Fibroblast of gingiva (primary cell): Measurements from ENCODE around the gene SLC19A1.
"Not testable (repeated sequence)": the region's sequence is repeated elsewhere in the genome, so short reads cannot be mapped to it uniquely, and the experiment has no call there.

Experiments
- DNase-seq: peaks from one replicate; pipeline ENCODE4 v3.0.0-alpha.2; 2011; ENCODE audit warnings: low read depth

Gene SLC19A1

GRCh38 chr21:45533361-45533845, 8.8 kb downstream of the SLC19A1 start:
- no peak for DNase-seq

- no peak for DNase-seq
Measured at GRCh38 chr21:45532826-45533360, 9.3 kb downstream of the SLC19A1 start.

GRCh38 chr21:45531393-45532215, 10.6 kb downstream of the SLC19A1 start:
- DNase-seq, result no peak

GRCh38 chr21:45531114-45531392, 11.2 kb downstream of the SLC19A1 start:
- not testable (repeated sequence) for DNase-seq

- no peak for DNase-seq
Measured at GRCh38 chr21:45530423-45531113, 11.7 kb downstream of the SLC19A1 start.

- DNase-seq, result no peak
Measured at GRCh38 chr21:45529785-45530422, 12.3 kb downstream of the SLC19A1 start.

DNA sequence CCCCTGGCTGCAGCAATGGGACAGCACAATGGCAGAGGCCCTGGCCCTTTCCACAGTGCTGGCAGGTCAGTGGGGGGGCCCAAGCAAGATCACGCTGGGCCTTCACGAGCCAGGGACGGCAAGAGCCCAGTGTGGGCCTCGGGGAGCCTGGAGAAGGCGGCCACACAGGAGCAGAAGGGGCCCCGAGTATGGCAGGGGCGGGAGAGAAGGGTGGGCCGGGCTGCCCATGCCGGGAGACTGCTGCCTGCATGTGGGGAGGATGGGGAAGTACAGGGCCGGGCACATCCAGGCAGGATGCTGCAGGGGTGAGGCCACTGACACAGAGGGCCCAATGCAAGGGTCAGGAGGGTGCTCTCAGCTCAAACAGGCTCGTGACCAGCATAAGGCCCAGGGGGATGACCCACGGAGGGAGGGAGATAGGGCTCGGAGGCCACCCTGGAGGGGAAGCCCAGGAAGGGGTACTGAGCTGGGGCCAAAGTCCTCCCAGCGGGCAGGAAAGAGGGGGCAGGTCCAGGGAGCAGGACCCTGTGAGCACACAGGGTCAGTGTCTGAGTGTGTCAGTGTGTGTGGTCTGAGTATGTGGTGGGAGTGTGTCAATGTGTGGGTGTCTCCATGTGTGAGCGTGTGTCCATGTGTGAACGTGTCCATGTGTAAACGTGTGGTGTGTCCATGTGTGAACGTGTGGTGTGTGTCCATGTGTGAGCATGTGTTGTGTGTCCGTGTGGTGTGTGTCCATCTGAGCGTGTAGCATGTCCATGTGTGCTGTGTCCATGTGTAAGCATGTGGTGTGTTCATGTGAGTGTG, 13.1 kb downstream of the SLC19A1 start:
- DNase-seq, result no peak

- DNase-seq, result no peak
Measured at GRCh38 chr21:45528028-45528705, 14.1 kb downstream of the SLC19A1 start.

DNA sequence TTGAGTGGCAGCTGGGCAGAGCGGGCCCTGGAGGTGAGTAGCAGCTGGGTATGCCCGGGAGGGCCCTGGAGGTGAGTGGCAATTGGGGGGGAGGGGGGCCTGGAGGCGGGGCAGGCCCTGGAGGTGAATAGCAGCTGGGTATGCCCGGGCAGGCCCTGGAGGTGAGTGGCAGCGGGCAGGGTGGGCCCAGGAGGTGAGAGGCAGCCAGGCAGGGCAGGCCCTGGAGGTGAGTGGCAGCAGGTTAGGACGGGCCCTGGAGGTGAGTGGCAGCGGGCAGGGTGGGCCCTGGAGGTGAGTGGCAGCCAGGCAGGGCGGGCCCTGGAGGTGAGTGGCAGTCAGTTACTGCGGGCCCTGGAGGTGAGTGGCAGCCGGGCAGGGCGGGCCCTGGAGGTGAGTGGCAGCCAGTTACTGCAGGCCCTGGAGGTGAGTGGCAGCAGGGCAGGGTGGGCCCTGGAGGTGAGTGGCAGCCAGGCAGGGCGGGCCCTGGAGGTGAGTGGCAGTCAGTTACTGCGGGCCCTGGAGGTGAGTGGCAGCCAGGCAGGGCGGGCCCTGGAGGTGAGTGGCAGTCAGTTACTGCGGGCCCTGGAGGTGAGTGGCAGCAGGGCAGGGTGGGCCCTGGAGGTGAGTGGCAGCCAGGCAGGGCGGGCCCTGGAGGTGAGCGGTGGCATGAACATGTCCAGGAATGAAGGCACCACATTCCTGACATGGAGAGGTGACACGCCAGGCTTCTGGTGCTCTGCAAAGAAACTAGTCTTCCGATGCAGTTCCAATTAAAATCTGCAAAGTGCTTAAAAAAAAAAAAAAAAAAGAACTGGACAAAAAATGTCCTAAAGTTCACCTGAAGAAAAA, 14.9 kb downstream of the SLC19A1 start:
- DNase-seq, result not testable (repeated sequence)

GRCh38 chr21:45525910-45526306, 16.3 kb downstream of the SLC19A1 start:
- no peak for DNase-seq

DNA sequence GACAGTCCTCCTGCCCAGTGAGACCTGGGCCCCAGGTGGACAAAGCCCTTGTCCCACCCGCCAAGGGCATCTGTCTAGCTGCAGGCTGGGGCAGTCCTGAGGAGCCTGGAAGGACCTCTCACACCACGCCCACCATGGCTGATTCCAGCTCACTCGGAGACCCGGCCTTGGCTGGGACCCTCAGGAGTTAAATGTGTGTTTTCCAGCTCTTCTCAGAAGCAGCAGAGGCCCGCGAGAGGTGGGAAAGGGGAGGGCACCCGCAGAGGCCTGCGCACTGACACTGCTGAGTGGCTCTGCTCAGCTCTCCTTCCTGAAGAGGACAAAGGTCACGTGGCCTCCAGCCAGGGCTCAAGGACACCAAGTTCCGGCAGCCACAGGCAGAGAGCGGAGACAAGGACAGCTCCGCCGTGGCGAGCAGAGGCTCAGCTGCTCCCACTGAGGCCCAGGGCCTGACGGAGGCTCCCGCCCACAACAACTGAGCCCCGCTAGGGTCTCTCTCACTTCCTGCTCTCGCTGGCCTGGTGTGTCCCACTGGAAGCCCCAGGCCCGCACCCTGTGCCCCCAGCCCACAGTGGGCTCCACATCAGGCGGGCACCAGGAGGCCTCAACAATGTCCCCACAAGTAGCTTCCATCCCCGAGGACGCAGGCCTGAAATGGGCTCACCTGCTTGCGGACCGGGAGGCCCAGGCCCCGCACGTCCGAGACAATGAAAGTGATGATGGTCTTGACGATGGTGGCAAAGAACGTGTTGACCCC, 16.9 kb downstream of the SLC19A1 start:
- no peak for DNase-seq

- DNase-seq, result no peak
Measured at GRCh38 chr21:45524756-45525152, 17.5 kb downstream of the SLC19A1 start.

GRCh38 chr21:45523411-45524101, 18.7 kb downstream of the SLC19A1 start:
- no peak for DNase-seq

DNA sequence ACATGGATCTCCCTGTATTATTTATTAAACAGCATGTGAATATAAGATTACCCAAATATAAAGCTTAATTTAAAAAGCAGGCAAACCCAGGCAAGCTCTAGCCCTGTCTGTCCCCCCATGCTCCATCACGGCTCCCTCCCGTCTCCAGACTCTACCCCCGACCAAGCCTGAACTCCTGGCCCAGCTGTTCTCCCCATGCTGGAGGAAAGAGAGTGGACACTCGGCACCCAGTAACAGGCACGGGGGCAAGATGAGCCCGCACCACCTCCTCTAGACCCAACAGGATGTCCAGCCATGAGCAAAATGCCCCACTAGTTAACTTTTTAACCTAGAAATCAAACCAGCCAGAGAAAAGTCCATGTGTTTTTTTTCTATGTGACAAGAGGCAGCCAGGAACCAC, 19.3 kb downstream of the SLC19A1 start:
- no peak for DNase-seq

- DNase-seq, result no peak
Measured at GRCh38 chr21:45522381-45522780, 19.9 kb downstream of the SLC19A1 start.

DNA sequence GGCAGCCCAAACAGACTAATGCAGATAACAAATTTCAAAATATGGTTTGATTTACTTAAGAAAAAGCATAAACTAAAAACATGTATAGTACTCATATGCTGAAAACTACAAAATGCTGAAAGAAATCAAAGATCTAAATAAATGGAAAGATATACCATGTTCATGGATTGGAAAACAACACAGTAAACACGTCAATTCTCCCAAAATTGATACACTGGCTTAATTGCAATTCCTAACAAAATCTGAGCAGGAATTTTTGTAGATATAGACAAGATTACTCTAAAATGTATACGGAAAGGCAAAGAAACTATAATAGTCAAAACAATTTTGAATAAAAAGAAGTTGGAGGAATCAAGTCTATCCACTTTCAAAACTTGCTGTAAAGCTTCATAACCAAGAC, 21.0 kb downstream of the SLC19A1 start:
- DNase-seq, result no peak

DNA sequence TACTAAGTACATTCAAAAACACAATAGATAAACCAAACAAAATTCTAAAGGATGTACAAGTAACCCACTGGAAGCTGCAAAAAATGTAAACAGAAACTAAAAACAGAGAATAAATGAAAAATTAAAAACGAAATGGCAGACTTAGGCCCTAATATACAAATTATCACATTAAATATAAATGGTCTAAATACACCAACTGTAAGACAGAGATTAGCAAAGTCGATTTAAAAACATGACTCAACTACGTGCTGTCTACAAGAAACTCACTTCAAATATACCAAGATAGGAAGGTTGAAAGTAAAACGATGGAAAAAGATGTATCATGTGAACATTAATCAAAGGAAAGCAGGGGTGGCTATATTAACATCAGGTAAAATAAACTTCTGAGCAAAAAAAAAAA, 23.1 kb downstream of the SLC19A1 start:
- DNase-seq, result no peak

DNA sequence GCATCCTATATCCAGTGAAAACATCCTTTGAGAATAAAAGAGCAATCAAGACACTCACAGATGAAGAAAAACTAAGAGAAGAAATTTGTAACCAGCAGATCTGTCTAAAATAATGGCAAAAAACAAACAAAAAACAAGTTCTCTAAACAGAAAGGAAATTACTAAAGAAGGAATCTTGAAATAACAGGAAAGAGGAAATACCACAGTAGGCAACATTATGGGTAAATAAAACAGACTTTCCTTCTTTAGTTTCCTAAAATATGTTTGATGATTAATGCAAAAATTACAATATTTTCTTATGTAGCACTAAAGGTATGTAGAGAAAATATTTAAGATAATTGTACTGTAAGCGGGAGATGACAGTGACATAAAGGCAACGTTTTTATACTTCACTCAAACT, 23.5 kb downstream of the SLC19A1 start:
- DNase-seq, result no peak
